BJ (cell line): ENCODE results near the gene FERMT1. TPM values are rescaled to one million over a fixed set of nuclear protein-coding genes. Genes with fewer than 3 reads are reported as not detected.

Source experiments
- CTCF ChIA-PET: fragments of 350-600 bp; formaldehyde crosslinking; extraction: SDS; loops from one replicate; lab custom pipeline; 2021; ENCODE audit warnings: antibody characterized with exemption, inconsistent platforms; lab: Yijun Ruan, JAX
- POLR2A ChIA-PET: fragments of 300-600 bp; sonication (Branson Sonifier 250); formaldehyde crosslinking; extraction: SDS; loops from one replicate; lab custom pipeline; 2021; ENCODE audit warnings: antibody characterized with exemption; lab: Charles Lee
- DNase-seq: peaks from one replicate; pipeline ENCODE4 v3.0.0-alpha.2; 2011; ENCODE audit warnings: low read depth
- H3K27me3 ChIP-seq: 2 replicates; pipeline ENCODE4 v1.6.0; 2011; ENCODE audit warnings: low read length; ENCODE audit not compliant: control insufficient read depth, insufficient read depth
- H3K36me3 ChIP-seq: 2 replicates; pipeline ENCODE4 v1.5.1; 2011; ENCODE audit warnings: low read length; ENCODE audit not compliant: control insufficient read depth, insufficient read depth
- H3K4me3 ChIP-seq: 2 replicates; pipeline ENCODE4 v1.5.1; 2011; ENCODE audit warnings: low read depth, mild to moderate bottlenecking, control low read depth, low read length
- CTCF ChIP-seq: IDR thresholded peaks from 2 replicates; pipeline ENCODE4 v1.5.1; 2011; ENCODE audit warnings: low read depth, mild to moderate bottlenecking, control low read depth, inconsistent platforms, low read length, moderate library complexity; ENCODE audit not compliant: insufficient read depth
- polyA plus RNA-seq: library from polyadenylated mRNA; depleted of rRNA; stranded (reverse); fragments of >200 nt; gene quantifications from 2 replicates; pipeline ENCODE4 v1.2.3, GENCODE V29; 2011

FERMT1 gene
- polyA plus RNA-seq, 1 experiment, result 1.1 TPM

DNA sequence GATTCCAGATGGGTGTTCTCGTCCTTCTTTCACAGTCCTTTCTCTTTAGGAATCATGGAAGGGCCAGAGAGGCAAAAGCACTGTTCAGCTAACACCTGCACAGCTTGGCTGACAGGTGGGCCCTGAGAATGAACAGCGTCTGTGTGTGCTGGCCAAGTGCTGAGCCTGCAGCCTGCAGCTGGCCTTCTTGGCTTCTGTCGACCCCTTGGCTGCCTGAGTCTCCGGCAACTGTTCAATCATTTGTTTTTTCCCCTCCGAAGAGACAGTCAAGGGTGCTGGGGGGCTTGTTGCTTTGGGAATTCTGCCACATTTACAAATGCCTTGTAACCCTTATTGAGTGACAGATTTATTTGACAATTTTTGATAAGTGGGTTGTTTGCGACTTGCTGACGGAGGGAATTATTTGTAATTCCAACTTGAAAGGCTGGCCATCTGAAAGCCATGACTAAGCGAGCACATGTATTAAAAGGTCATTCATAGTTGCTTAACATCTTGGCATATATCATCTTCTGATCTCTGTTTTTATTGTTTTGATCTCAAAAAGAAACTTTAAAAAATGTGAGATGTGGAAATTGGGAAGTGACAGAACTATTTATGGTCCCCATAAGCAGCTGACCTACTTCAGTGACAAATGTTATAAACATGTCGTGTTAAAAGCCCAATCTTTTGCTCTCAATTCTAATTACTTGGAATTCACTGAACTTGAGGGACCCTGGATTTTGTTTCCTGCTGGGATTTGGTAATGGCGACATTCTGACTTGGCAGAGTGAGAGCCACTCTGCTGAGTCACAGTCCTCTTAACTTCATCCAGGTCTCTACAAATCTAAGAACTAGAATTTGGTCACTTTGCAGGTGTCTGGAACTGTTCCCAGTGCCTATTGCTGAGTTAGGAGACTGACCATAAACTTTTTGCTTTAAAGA is 41.9 kb upstream of the FERMT1 start:
- DNase-seq, result no peak
- no peak overlapping the region for H3K4me3 ChIP-seq
- no peak for TF ChIP-seq CTCF
- H3K27me3 ChIP-seq, result no peaks in the 10 kb centered on the region
- ChIA-PET POLR2A (no interaction called here), CTCF (no interaction called here)
- no peaks in the 10 kb centered on the region for H3K36me3 ChIP-seq

- no peaks in the 10 kb centered on the region for H3K27me3 ChIP-seq
- no peak for TF ChIP-seq CTCF
- H3K36me3 ChIP-seq, result no peaks in the 10 kb centered on the region
- CTCF ChIA-PET, result no interaction called here
- POLR2A ChIA-PET, result no interaction called here
- no peak overlapping the region for H3K4me3 ChIP-seq
- no peak for DNase-seq
Observed at GRCh38 chr20:6160736-6161135, 37.9 kb upstream of the FERMT1 start.

- Histone ChIP-seq H3K4me3 (no peak overlapping the region), H3K36me3 (no peaks in the 10 kb centered on the region), H3K27me3 (no peaks in the 10 kb centered on the region)
- TF ChIP-seq CTCF, result no peak; the same call in 1 of the 2 replicates
- DNase-seq, result no peak
- ChIA-PET POLR2A (no interaction called here), CTCF (no interaction called here)
Observed at GRCh38 chr20:6157345-6157744, 34.5 kb upstream of the FERMT1 start.

GRCh38 chr20:6152777-6153176 is 29.9 kb upstream of the FERMT1 start:
- Histone ChIP-seq H3K36me3 (no peaks in the 10 kb centered on the region), H3K4me3 (no peak overlapping the region), H3K27me3 (no peaks in the 10 kb centered on the region)
- POLR2A ChIA-PET, result no interaction called here
- no peak for DNase-seq
- CTCF ChIA-PET, result no interaction called here
- TF ChIP-seq CTCF, result no peak

DNA sequence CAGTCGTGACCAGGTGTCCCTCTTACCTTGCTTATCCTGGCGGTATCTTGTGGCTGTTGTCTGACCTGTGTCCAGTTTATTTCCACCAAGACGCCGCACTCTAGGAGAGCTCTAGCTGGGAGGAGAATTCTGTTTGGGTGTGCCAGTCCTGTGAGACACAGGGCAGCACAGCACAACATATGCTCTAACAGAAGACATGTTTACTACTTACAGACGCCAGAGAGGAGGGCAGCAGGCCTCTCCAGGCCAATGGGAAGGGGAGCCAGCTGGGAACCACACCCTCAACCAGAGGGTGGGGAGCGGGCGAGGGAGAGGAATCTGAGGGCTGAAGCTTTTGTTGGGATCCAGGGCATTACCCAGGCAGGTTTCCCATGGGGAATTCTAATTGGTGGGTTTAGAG is 25.2 kb upstream of the FERMT1 start:
- POLR2A ChIA-PET, result no interaction called here
- DNase-seq, result no peak
- no peak overlapping the region for H3K4me3 ChIP-seq
- H3K36me3 ChIP-seq, result no peaks in the 10 kb centered on the region
- H3K27me3 ChIP-seq, result no peaks in the 10 kb centered on the region
- TF ChIP-seq CTCF, result no peak
- CTCF ChIA-PET, result no interaction called here
